Measurements from ENCODE around the gene KIAA1549. TPM values are rescaled to one million over a fixed set of nuclear protein-coding genes. Genes with fewer than 3 reads are reported as not detected.
"Not testable (repeated sequence)": the region's sequence is repeated elsewhere in the genome, so short reads cannot be mapped to it uniquely, and the experiment has no call there.

KIAA1549 gene
- total RNA-seq, 1 donor = 3.3 TPM

DNA sequence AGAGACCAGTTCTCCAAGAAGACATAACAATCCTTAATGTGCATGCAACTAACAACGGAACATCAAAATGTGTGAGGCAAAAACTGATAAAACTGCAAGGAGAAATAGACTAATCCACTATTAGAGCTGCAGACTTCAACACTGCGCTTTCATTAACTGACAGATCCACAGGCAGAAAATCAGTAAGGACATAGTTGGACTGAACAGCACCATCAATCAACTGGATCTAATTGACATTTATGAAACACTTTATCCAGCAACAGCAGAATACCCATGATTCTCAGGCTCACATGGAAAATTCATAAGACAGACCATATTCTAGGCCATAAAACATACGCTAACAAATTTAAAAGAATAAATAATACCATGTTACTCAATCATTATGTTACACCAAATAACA, 161.6 kb downstream of the KIAA1549 start:
- no peaks in the 10 kb centered on the region for H3K9me3 ChIP-seq (ENCODE audit: low read depth, low read length)
- TF ChIP-seq, protein P1, sequence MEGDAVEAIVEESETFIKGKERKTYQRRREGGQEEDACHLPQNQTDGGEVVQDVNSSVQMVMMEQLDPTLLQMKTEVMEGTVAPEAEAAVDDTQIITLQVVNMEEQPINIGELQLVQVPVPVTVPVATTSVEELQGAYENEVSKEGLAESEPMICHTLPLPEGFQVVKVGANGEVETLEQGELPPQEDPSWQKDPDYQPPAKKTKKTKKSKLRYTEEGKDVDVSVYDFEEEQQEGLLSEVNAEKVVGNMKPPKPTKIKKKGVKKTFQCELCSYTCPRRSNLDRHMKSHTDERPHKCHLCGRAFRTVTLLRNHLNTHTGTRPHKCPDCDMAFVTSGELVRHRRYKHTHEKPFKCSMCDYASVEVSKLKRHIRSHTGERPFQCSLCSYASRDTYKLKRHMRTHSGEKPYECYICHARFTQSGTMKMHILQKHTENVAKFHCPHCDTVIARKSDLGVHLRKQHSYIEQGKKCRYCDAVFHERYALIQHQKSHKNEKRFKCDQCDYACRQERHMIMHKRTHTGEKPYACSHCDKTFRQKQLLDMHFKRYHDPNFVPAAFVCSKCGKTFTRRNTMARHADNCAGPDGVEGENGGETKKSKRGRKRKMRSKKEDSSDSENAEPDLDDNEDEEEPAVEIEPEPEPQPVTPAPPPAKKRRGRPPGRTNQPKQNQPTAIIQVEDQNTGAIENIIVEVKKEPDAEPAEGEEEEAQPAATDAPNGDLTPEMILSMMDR (IDR thresholded peaks at IDR 0.05; ENCODE audit: extremely low read depth, low read depth, low read length) = no peak
- H3K27me3 ChIP-seq (ENCODE audit: insufficient read depth, low read length) = no peaks in the 10 kb centered on the region
- no peaks in the 10 kb centered on the region for H3K36me3 ChIP-seq (ENCODE audit: insufficient read depth, low read length)
- no peaks in the 10 kb centered on the region for H3K4me1 ChIP-seq (ENCODE audit: insufficient read depth, low read length)
- no peak for DNase-seq (ENCODE audit: insufficient read length, low spot score, missing footprints)
- no peaks in the 10 kb centered on the region for H4K20me1 ChIP-seq (ENCODE audit: insufficient read depth, low read length)
- no peak overlapping the region for H3K4me3 ChIP-seq (ENCODE audit: insufficient read depth, low read length)
- no peak overlapping the region for H3K4me2 ChIP-seq (ENCODE audit: insufficient read depth, low read length)
- H3K79me2 ChIP-seq (ENCODE audit: insufficient read depth, low read length) = no peaks in the 10 kb centered on the region
- no peak overlapping the region for H3K27ac ChIP-seq (ENCODE audit: low read depth, low read length)
- no peak overlapping the region for H2AFZ ChIP-seq (ENCODE audit: low read length)

DNA sequence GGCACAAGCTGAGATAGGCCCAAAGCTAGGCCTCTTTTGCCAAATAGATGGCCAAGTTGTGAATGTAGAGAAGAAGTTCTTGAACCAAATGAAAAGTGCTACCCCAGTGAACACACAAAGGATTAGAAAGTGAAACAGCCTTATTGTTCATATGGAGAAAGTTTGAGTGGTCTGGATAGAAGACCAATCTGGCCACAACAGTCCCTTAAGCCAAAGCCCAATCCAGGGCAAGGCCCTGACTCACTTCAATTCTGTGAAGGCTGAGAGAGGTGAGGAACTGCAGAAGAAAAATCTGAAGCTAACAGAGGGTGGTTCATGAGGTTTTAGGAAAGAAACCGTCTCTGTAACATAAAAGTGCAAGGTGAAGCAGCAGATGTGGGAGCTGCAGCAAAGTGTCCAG, 164.5 kb downstream of the KIAA1549 start:
- no peaks in the 10 kb centered on the region for H3K27me3 ChIP-seq (ENCODE audit: insufficient read depth, low read length)
- no peak overlapping the region for H3K4me2 ChIP-seq (ENCODE audit: insufficient read depth, low read length)
- TF ChIP-seq, protein P1 (IDR thresholded peaks at IDR 0.05; ENCODE audit: extremely low read depth, low read depth, low read length) = no peak
- no peaks in the 10 kb centered on the region for H3K9me3 ChIP-seq (ENCODE audit: low read depth, low read length)
- H3K4me3 ChIP-seq (ENCODE audit: insufficient read depth, low read length) = no peak overlapping the region
- DNase-seq (ENCODE audit: insufficient read length, low spot score, missing footprints) = no peak
- H3K27ac ChIP-seq (ENCODE audit: low read depth, low read length) = no peak overlapping the region
- H3K79me2 ChIP-seq (ENCODE audit: insufficient read depth, low read length) = no peaks in the 10 kb centered on the region
- H2AFZ ChIP-seq (ENCODE audit: low read length) = no peak overlapping the region
- H3K4me1 ChIP-seq (ENCODE audit: insufficient read depth, low read length) = no peaks in the 10 kb centered on the region
- no peaks in the 10 kb centered on the region for H3K36me3 ChIP-seq (ENCODE audit: insufficient read depth, low read length)
- no peaks in the 10 kb centered on the region for H4K20me1 ChIP-seq (ENCODE audit: insufficient read depth, low read length)

DNA sequence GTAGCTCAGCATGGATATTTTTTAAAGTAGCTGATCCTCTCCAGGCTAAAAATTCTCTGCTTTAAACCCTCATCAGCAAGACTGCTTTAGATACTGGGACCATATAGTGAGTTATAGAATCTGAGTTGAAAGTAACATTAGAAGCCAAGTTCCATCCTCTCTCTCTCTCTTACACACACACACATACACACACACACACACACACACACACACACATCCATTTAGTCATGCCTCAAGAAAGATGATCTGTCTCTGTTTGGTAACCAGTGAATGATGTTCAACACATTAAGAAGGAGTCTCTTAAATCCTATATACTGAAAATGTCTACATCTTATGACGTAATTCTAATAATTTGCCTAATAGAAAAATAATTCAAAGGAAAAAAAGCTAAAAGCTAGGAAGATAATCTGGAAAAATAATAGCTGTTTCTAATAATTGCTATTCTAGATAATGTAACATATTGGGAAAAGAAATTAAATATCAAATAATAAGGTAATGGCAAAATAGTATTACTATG, 166.3 kb downstream of the KIAA1549 start:
- Histone ChIP-seq H3K79me2 (ENCODE audit: insufficient read depth, low read length) (no peaks in the 10 kb centered on the region), H2AFZ (ENCODE audit: low read length) (no peak overlapping the region), H3K27me3 (ENCODE audit: insufficient read depth, low read length) (no peaks in the 10 kb centered on the region)

DNA sequence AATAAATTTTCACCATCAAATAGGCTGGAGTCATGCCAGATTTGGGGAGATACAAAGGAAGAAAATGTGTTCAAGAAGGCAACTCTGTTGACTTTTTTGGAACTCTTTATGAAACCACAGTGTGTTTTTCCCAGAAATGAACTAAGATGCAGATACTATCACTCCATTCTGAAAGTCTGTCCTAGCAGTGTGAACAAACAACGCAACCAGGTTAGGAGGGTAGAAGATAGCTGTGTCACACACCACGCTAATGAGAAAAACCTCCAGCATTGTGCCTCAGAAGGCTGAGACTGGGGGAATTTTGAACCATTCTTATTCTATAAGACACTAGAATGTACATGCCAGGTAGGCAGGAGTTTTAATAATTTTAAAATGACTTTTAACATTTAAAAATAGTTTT, 167.2 kb downstream of the KIAA1549 start:
- Histone ChIP-seq H3K4me1 (ENCODE audit: insufficient read depth, low read length) (no peaks in the 10 kb centered on the region), H3K79me2 (ENCODE audit: insufficient read depth, low read length) (no peaks in the 10 kb centered on the region), H2AFZ (ENCODE audit: low read length) (no peak overlapping the region), H3K36me3 (ENCODE audit: insufficient read depth, low read length) (no peaks in the 10 kb centered on the region), H3K27ac (ENCODE audit: low read depth, low read length) (no peak overlapping the region), H3K27me3 (ENCODE audit: insufficient read depth, low read length) (no peaks in the 10 kb centered on the region), H3K4me3 (ENCODE audit: insufficient read depth, low read length) (no peak overlapping the region), H4K20me1 (ENCODE audit: insufficient read depth, low read length) (no peaks in the 10 kb centered on the region), H3K9me3 (ENCODE audit: low read depth, low read length) (no peaks in the 10 kb centered on the region), H3K4me2 (ENCODE audit: insufficient read depth, low read length) (no peak overlapping the region)
- no peak for DNase-seq (ENCODE audit: insufficient read length, low spot score, missing footprints)
- TF ChIP-seq, protein P1 (IDR thresholded peaks at IDR 0.05; ENCODE audit: extremely low read depth, low read depth, low read length) = no peak

More for the DNA sequence above, 166.3 kb downstream of the KIAA1549 start:
- DNase-seq (ENCODE audit: insufficient read length, low spot score, missing footprints) = no peak
- H3K27ac ChIP-seq (ENCODE audit: low read depth, low read length) = no peak overlapping the region
- H3K4me2 ChIP-seq (ENCODE audit: insufficient read depth, low read length) = no peak overlapping the region
- no peaks in the 10 kb centered on the region for H3K4me1 ChIP-seq (ENCODE audit: insufficient read depth, low read length)
- no peak overlapping the region for H3K4me3 ChIP-seq (ENCODE audit: insufficient read depth, low read length)
- H3K9me3 ChIP-seq (ENCODE audit: low read depth, low read length) = no peaks in the 10 kb centered on the region
- no peaks in the 10 kb centered on the region for H3K36me3 ChIP-seq (ENCODE audit: insufficient read depth, low read length)
- H4K20me1 ChIP-seq (ENCODE audit: insufficient read depth, low read length) = no peaks in the 10 kb centered on the region
- TF ChIP-seq, protein P1 (IDR thresholded peaks at IDR 0.05; ENCODE audit: extremely low read depth, low read depth, low read length) = no peak

DNA sequence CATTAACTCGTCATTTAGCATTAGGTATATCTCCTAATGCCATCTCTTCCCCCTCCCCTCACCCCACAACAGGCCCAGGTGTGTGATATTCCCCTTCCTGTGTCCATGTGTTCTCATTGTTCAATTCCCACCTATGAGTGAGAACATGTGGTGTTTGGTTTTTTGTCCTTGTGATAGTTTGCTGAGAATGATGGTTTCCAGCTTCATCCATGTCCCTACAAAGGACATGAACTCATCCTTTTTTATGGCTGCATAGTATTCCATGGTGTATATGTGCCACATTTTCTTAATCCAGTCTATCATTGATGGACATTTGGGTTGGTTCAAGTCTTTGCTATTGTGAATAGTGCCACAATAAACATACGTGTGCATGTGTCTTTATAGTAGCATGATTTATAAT, 169.9 kb downstream of the KIAA1549 start:
- not testable (repeated sequence) for H3K27me3 ChIP-seq (ENCODE audit: insufficient read depth, low read length); H3K36me3 ChIP-seq (ENCODE audit: insufficient read depth, low read length); H3K4me1 ChIP-seq (ENCODE audit: insufficient read depth, low read length); H3K27ac ChIP-seq (ENCODE audit: low read depth, low read length); H3K4me3 ChIP-seq (ENCODE audit: insufficient read depth, low read length); DNase-seq (ENCODE audit: insufficient read length, low spot score, missing footprints); H3K9me3 ChIP-seq (ENCODE audit: low read depth, low read length); H4K20me1 ChIP-seq (ENCODE audit: insufficient read depth, low read length); H3K4me2 ChIP-seq (ENCODE audit: insufficient read depth, low read length); H3K79me2 ChIP-seq (ENCODE audit: insufficient read depth, low read length); H2AFZ ChIP-seq (ENCODE audit: low read length)

Measured in osteoblast (primary cell).